ENCODE measurements around the gene IGSF8.

IGSF8 gene

DNA sequence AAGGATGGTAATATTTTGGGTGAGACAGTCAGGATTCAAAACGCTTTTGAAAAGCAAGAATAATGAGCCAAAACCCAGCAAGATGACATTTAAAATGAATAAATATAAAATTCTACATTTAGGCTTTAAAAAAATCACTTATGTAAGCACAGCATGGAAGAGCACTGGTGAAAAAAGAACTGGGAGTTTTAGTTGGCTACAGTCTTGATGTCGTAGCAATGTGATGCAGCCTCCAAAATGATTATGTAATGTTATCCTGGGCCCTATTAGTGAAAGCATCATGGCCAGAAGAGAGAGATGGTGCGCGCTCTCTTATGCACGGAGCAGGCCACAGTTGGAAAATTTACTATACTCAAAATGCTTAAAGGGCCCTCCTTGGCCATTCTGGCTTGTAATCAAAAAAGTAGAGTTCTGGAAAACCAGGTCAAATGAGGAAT, 11.9 kb downstream of the IGSF8 start:
- DNase-seq (ENCODE audit: low spot score) = no peak

DNA sequence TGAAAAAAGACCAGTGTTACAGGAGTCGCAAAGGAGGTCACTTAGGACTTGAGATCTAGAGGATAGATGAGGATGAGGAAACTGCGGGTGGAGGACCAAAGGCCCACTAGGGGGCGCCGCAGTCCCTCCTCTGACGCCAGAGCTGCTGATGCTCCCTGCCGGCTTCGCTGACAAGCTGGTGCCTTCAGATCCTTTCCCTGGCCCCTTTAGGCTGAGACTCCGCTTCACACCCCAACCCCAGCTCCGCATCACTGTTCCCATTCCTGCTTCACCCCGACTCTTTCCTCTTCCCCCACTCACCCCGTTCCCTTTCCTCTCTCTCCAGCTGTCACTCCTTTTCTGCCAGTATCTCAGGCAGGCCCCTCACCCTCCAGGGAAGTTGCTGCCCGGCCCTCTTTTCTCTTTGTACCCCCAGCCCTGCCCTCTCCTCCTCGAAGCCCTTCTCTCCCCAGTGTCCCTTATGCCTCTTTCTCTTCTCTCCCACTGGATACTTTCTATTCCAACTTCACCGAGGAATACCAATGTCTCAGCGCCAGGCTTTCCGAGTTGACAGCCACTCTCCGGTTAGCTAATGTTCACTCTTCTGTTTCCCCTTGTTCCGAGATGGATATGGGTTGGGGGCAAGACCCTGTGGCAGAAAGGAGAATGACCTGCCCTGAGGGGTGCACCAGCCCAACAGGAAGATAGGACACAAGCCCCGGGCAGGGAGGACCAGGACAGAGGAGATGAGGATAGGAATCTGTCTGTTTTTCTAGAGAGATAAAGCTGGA, 12.5 kb downstream of the IGSF8 start:
- DNase-seq (ENCODE audit: low spot score) = peak; percentile 88

DNA sequence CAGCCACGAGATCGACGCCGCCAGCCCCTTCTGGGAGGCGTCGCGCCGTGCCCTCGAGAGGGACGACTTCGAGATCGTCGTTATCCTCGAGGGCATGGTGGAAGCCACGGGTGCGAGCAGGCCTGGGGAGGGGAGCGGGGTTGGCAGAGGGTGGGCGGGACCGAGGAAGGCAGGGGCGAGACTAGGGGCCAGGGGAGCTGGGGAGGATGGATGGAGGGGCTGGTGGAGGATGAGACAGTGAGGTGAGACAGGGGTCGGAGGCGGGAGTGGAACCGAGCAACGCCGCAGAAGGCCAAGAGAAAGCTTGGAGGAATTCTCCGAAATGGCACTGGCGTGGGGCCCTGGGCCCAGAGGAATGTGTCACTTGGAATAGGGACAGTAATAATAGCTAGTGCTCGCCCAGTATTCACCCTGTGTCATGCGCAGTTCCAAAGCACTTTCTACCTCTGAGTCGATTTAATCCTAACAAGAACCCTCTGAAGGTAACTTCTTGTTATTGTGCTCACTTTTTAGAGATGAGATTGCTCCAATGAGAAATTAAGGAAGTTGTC, 13.6 kb downstream of the IGSF8 start:
- no peak for DNase-seq (ENCODE audit: low spot score)

- no peak for DNase-seq (ENCODE audit: low spot score)
Measured at GRCh38 chr1:160083968-160084770, 14.2 kb downstream of the IGSF8 start.

- no peak for DNase-seq (ENCODE audit: low spot score)
Measured at GRCh38 chr1:160082926-160083325, 15.5 kb downstream of the IGSF8 start.

DNA sequence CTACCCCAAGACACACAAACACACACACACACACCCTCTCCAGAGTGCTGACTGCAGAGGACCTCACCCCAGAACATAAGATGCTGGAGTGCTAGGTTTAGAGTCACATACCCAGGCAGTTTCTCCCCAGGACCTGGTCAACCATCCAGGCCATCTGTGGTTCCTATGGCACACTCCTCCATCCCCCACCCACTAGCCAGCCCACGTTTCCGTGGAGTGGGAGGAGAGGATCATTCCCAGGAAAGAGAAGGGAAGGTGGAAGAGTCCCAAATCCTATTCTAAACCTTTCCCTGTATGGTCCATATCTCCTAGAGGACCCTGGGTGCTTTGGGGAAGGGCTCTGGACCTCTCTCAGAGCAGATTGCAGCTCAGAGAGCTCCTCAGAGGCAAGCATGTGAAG, 15.9 kb downstream of the IGSF8 start:
- DNase-seq (ENCODE audit: low spot score) = no peak

- DNase-seq (ENCODE audit: low spot score) = peak; percentile 92
Measured at GRCh38 chr1:160081261-160081936, 17.0 kb downstream of the IGSF8 start, which contains the start of gene KCNJ9. KCNJ9 (plus strand) TSS chr1:160081538; CDS start chr1:160084031, 2,493 bp downstream.

- DNase-seq (ENCODE audit: low spot score) = no peak
Measured at GRCh38 chr1:160080381-160081100, 17.9 kb downstream of the IGSF8 start.

DNA sequence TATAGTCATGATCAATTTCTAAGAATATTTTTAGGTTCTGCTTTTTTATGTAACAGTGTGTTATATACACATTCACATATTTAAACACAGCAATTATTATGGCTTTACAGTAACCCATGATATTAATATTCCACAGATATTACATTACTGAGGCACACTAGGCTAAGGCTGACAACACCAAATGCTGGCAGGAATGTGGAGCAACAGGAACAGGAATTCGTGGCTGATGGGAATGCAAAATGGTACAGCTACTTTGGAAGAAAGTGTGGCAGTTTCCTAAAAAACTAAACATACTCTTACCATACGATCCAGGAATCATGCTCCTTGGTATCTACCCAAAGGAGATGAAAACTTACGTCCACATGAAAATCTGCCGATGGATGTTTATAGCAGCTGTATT, 19.0 kb downstream of the IGSF8 start:
- no peak for DNase-seq (ENCODE audit: low spot score)

DNA sequence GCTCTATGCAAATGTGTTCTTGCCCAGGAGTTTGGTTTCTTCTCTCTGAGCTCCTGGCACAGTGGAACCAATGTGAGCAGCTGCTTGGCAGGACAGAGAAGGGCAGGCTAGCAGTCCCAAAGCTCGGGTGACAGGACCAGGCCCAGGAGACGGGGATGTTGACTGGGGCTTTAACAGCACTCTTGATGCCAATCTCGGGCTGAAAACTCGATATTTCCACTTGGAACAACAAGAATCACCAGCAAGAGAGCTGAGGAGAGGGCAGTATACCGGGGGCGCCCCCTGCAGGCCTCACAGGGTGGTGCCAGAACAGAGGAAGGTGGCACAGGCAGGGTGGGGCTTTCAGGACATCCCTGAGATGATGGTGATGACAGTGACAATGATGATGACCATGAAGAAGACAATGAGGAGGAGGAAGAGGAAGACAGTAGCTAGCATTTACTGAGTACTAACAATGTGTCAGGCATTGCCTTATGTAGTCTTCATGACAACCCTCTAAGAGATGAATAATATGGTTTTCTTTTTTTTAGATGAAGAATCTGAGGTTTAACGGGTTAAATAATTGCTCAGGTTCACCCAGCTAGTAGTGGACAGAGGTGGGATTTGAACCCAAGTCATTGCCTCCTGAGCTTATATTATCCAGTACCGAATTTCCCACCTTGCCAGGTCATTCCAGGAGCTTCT, 19.8 kb downstream of the IGSF8 start:
- DNase-seq (ENCODE audit: low spot score) = peak; percentile 82

DNA sequence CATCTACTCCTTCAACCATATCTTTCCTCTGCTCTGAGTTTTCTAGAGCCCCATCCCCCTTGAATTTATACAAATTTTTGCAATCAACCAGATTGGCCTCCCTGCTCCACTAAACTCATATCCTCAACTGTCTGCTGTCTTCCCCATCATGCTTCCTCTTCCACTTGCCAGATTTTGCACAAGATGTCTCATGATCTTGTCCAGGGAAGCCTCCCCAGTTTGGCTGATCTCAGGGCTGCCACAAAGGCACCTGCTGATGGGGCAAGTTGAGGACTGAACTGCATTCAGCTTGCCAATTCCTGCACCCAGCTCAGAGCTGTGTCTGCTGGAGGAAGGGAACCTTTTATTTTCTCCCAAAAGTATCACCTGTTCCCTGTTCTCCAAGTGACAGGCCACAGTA, 20.9 kb downstream of the IGSF8 start:
- no peak for DNase-seq (ENCODE audit: low spot score)

DNA sequence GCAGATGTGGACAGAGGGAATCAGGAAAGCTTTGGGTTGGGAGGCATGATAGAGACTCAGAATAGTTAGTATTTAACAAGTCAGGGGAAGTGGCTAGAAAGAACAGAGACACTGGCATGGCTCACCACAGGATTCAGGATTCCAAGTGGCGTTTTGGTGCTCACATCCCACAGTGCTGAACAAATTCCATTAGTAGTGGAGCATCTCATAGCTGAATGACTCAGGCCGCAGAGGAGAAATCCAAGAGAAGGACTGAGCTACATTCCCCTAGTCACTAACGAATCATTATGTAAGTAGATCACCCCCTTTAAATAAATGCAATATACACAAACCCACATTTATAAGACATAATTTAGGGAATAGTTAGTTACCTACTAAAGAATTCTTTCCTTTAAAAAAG, 22.1 kb downstream of the IGSF8 start:
- DNase-seq (ENCODE audit: low spot score) = no peak

DNA sequence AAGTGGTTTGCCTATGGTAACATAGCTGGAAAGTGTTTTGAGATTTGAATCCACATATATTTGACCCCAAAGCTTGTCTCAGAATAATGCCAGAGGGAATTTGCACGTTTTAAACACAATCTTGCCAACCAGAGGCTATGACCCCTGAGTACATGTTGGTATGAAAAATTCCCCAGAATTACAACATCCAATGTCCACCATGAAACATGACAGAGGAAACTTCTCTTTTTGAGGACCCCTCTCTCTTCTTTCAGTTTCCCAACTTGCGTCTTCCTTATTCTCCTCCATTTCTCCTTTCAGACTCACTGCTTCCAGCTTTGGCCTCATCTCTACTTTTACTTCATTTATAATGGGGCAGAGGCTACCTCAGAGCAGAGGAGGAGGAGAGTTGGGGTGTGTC, 22.6 kb downstream of the IGSF8 start:
- no peak for DNase-seq (ENCODE audit: low spot score)

DNA sequence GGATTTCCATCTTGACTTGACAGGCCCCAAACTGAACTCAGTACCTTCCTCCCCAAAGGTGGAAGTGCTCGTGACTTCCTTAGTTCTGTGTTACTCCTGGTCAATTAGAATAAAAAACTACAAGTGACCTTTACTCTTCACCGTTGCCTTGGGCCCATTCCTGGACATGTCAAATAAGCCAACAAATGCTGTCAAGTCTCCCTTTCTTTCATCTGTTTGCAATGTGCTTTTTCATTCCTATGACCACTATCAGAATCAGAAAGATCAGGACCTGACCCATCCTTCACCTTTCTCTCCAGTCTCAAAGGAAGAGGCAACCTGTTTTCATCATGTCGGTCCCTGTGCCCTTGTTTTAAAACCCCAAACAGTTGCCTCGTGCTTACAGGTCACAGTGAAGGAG, 23.6 kb downstream of the IGSF8 start:
- no peak for DNase-seq (ENCODE audit: low spot score)

GRCh38 chr1:160071289-160071688, 27.1 kb downstream of the IGSF8 start:
- no peak for DNase-seq (ENCODE audit: low spot score)

DNA sequence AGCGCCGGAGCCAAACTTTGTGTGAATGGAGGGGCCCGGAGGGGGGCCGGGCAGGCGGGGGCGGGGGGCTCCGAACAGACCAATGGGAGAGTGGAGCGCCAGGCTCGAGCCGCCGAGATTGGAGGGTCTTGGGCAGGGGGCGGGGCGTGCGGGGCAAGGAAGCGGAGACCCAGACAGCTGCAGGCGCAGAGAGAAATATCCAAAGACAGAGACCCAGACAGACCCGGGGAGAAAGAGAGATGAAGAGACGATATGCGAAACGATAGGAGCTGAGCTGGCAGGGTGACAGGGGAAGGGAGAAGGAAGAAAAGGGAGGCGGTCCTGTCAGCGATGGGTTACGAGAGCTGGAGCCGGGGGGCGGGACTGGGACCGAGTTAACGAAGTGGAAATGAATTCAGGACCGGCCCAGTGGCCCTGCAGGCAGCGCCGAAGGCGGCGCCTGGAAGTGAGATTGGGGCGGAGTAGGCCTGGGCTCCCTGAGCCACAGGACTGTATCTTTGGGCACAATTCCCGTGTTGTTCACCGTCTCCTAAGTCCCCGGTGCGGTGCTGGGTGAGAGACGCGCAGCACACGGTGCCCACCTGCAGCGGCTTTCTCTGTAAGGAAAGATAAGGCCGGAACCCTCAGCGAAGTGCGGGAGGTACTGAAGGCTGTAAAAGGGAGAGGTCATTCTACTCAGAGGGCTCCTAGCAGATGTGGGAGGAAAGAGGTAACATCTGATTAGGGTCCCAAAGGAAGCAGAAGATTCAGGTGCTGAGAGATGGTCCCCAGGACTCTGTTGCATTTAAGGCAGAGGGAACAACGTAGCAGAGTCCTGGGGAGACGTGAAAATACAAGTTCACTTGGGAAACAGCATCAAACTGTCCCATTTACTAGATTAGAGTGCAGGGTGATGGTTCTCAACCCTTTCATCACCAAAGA, 27.9 kb downstream of the IGSF8 start:
- peak; percentile 95 for DNase-seq (ENCODE audit: low spot score)

GRCh38 chr1:160069460-160070231, 28.8 kb downstream of the IGSF8 start, which contains the start of gene KCNJ10:
KCNJ10 (minus strand) TSS chr1:160070160; CDS start chr1:160042532, 27,628 bp downstream.
- no peak for DNase-seq (ENCODE audit: low spot score)

DNA sequence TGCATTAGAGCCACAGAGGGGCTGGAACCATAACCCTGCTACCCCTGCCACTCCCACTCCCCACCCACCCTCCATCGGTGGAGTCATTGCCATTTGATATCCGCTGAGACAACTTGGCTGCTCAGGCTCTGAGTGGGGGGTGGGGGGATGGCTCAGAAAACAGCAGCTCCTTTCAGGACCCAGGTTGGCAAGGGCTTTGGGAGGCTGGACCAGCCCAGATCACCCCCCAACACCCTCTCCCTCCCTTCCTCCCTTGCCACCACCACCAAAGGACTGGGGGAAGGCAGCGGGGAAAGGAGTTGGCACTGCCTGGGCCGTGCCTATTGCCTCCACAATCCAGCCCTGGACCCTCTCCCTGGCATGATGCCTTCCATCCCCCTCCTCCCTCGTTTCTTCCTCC, 30.2 kb downstream of the IGSF8 start:
- DNase-seq (ENCODE audit: low spot score) = peak; percentile 98

All from putamen (tissue), 1 donor.